HEK293T (cell line): Measurements from ENCODE around the gene ITM2B.

Source experiments
- CTBP1 ChIP-seq: fragments of 450-650 bp; IDR thresholded peaks from 2 replicates; pipeline ENCODE4 v1.6.1; 2016; ENCODE audit warnings: borderline replicate concordance
- ELF4 ChIP-seq: fragments of 450-650 bp; IDR thresholded peaks from 2 replicates; pipeline ENCODE4 v1.6.1; 2017; ENCODE audit warnings: antibody characterized with exemption
- FOXA1 ChIP-seq: fragments of 450-650 bp; IDR thresholded peaks from 2 replicates; pipeline ENCODE4 v1.6.1; 2016; ENCODE audit warnings: mild to moderate bottlenecking
- FOXK2 ChIP-seq: fragments of 450-650 bp; IDR thresholded peaks from 2 replicates; pipeline ENCODE4 v1.6.1; 2016; ENCODE audit warnings: mild to moderate bottlenecking
- FOXM1 ChIP-seq: fragments of 450-650 bp; IDR thresholded peaks from 2 replicates; pipeline ENCODE4 v1.6.1; 2017; ENCODE audit warnings: mild to moderate bottlenecking, borderline replicate concordance
- NFRKB ChIP-seq: fragments of 450-650 bp; IDR thresholded peaks from 2 replicates; pipeline ENCODE4 v1.6.1; 2016; ENCODE audit warnings: mild to moderate bottlenecking, moderate library complexity
- PKNOX1 ChIP-seq: fragments of 450-650 bp; IDR thresholded peaks from 2 replicates; pipeline ENCODE4 v1.6.1; 2016
- SP1 ChIP-seq: fragments of 450-650 bp; IDR thresholded peaks from 2 replicates; pipeline ENCODE4 v1.6.1; 2017
- TARDBP ChIP-seq: fragments of 450-650 bp; IDR thresholded peaks from 2 replicates; pipeline ENCODE4 v1.6.1; 2016
- ZNF384 ChIP-seq: fragments of 450-650 bp; IDR thresholded peaks from 2 replicates; pipeline ENCODE4 v1.6.1; 2016

GRCh38 chr13:48235341-48236135, 2.5 kb downstream of the ITM2B start:
- no peak for TF ChIP-seq NFRKB
- TF ChIP-seq FOXM1: no peak
- TF ChIP-seq TARDBP: no peak
- no peak for TF ChIP-seq FOXK2
- TF ChIP-seq PKNOX1: 0 out of 2 replicates have a peak, but pooled peaks have one; percentile 9
- TF ChIP-seq CTBP1: no peak
- TF ChIP-seq FOXA1: no peak
- TF ChIP-seq SP1: no peak
- TF ChIP-seq ZNF384: no peak
- no peak for TF ChIP-seq ELF4
